Ovary (tissue), 9 donors: ENCODE measurements around the gene MICALL2. TPM values are rescaled to one million over a fixed set of nuclear protein-coding genes. Genes with fewer than 3 reads are reported as not detected.

ENCODE experiments used
- polyA plus RNA-seq, 2 donors: library from polyadenylated mRNA; stranded (reverse); fragments of 200-250 nt in 1 of 2; fragments of 350-450 nt in 1 of 2; fragmentation: Illumina TruSeq in 1 of 2; extraction: RNeasy Lipid Tissue Mini Kit (QIAGEN cat#74804) in 1 of 2; gene quantifications; one replicate each; pipeline ENCODE4 v1.2.3, GENCODE V29; 2013 to 2014
- total RNA-seq, 7 donors: library from RNA; depleted of rRNA in 2 of 7; stranded (reverse); fragments of >200 nt in 2 of 7; fragmentation: NEBNext Ultra II Directional in 3 of 7; extraction: Animal tissue kit (Norgen Biotek cat#: 25700) in 3 of 7; gene quantifications; one replicate each; pipeline versions ENCODE4 v1.1.0 to v1.2.4, GENCODE V29; 2016 to 2023
- donor health status: DM: no; HTN: no; CAD: no; lungs with moderate emphysema.
- donor health status: DM: no; HTN: no; CAD: no.
- donor health status: Bipolar disorder and iron deficiency.
- donor health status: DM: yes; HTN: yes; CAD: no.
- donor health status: DM: no; HTN: no; CAD: no.
- donor health status: DM: yes; HTN: yes; CAD: no.

MICALL2 gene
- total and polyA plus RNA-seq, 9 donors, result 0.95 to 13.4 (median 6.5) TPM

Other genes starting within 250 kb of the MICALL2 start
- not detected for gene UNCX, start 226.6 kb downstream of the MICALL2 start, total RNA-seq
- gene UNCX, start 226.6 kb downstream of the MICALL2 start, polyA plus RNA-seq, result not detected
- gene INTS1, start 44.9 kb upstream of the MICALL2 start, total RNA-seq, result 10 to 100 TPM; 28.5 to 80.5 (median 70.6) TPM
- 10 to 100 TPM in 1 of 2 donors, 1 to 10 TPM in 1; 1.9 to 48.7 TPM for gene INTS1, start 44.9 kb upstream of the MICALL2 start, polyA plus RNA-seq
- 10 to 100 TPM; 10.5 to 42.0 (median 18.7) TPM for gene MAFK, start 71.2 kb upstream of the MICALL2 start, total RNA-seq
- 10 to 100 TPM in 1 of 2 donors, 1 to 10 TPM in 1; 1.8 to 22.9 TPM for gene MAFK, start 71.2 kb upstream of the MICALL2 start, polyA plus RNA-seq
- 1 to 10 TPM in 5 of 7 donors, under 1 TPM in 1, not detected in 1; 0.05 to 8.4 (median 1.6) TPM for gene TMEM184A, start 96.7 kb upstream of the MICALL2 start, total RNA-seq
- under 1 TPM in 1 of 2 donors, not detected in 1; 0.13 TPM for gene TMEM184A, start 96.7 kb upstream of the MICALL2 start, polyA plus RNA-seq
- 10 to 100 TPM; 15.6 to 34.5 (median 18.6) TPM for gene PSMG3, start 110.6 kb upstream of the MICALL2 start, total RNA-seq
- gene PSMG3, start 110.6 kb upstream of the MICALL2 start, polyA plus RNA-seq, result 10 to 100 TPM; 12.7 to 29.9 TPM
- 1 to 10 TPM in 2 of 7 donors, under 1 TPM in 5; 0.25 to 1.5 (median 0.78) TPM for gene ELFN1, start 210.8 kb upstream of the MICALL2 start, total RNA-seq
- gene ELFN1, start 210.8 kb upstream of the MICALL2 start, polyA plus RNA-seq, result under 1 TPM; 0.05 to 0.46 TPM